IMR-90 (cell line): ENCODE results near the gene ITGB5. TPM values are rescaled to one million over a fixed set of nuclear protein-coding genes. Genes with fewer than 3 reads are reported as not detected.

ENCODE experiments used
- ATAC-seq: fragments of 200-7000 bp; cut with Tn5 transposase; 2 replicates; pipeline ENCODE4 v1.9.1; 2020; ENCODE audit warnings: low read depth, mild to moderate bottlenecking, moderate library complexity
- BruUV-seq: library from RNA; stranded (reverse); fragments of 400-500 nt; replicated peaks from 2 replicates; lab custom pipeline; 2021; lab: Mats Ljungman, UMichigan
- CTCF ChIA-PET: fragments of 300-600 bp; formaldehyde crosslinking; extraction: SDS; loops from one replicate; lab custom pipeline; 2021; ENCODE audit warnings: antibody characterized with exemption; lab: Yijun Ruan, JAX
- POLR2A ChIA-PET: fragments of 300-600 bp; sonication (Branson Sonifier 250); formaldehyde crosslinking; loops from one replicate; lab custom pipeline; 2022; ENCODE audit warnings: antibody characterized with exemption; ENCODE audit not compliant: unreplicated experiment; lab: Charles Lee
- DNase-seq: peaks from one replicate; pipeline ENCODE4 v3.0.0; 2013
- H2AFZ ChIP-seq: replicated peaks from 2 replicates; pipeline ENCODE3; 2013; ENCODE audit warnings: low read length, mild to moderate bottlenecking; ENCODE audit not compliant: poor library complexity
- H2AK5ac ChIP-seq: 2 replicates; pipeline ENCODE4 v1.6.1; 2013; ENCODE audit warnings: low read depth, low read length, inconsistent platforms
- H2AK9ac ChIP-seq: replicated peaks from 2 replicates; pipeline ENCODE3; 2013; ENCODE audit warnings: mild to moderate bottlenecking, low read depth, low read length, moderate library complexity; ENCODE audit not compliant: poor library complexity
- H2BK120ac ChIP-seq: 2 replicates; pipeline ENCODE4 v1.6.1; 2013; ENCODE audit warnings: low read depth, low read length, inconsistent platforms
- H2BK15ac ChIP-seq: 3 replicates; pipeline ENCODE4 v1.6.1; 2013; ENCODE audit warnings: low read depth, low read length, inconsistent platforms
- H2BK20ac ChIP-seq: 2 replicates; pipeline ENCODE4 v1.6.1; 2013; ENCODE audit warnings: low read depth, mild to moderate bottlenecking, inconsistent platforms, low read length, moderate library complexity
- H2BK5ac ChIP-seq: 2 replicates; pipeline ENCODE4 v1.6.1; 2013; ENCODE audit warnings: mild to moderate bottlenecking, low read depth, low read length, inconsistent platforms; ENCODE audit not compliant: poor library complexity, severe bottlenecking
- H3K14ac ChIP-seq: replicated peaks from 2 replicates; pipeline ENCODE4 v1.6.1; 2013; ENCODE audit warnings: low read depth, low read length, inconsistent platforms
- H3K18ac ChIP-seq: 2 replicates; pipeline ENCODE4 v1.6.1; 2013; ENCODE audit warnings: low read depth, low read length, control low read depth
- H3K23ac ChIP-seq: 2 replicates; pipeline ENCODE4 v1.6.1; 2013; ENCODE audit warnings: low read depth, low read length, inconsistent platforms
- H3K27ac ChIP-seq: 2 replicates; pipeline ENCODE4 v1.5.1; 2013; ENCODE audit warnings: mild to moderate bottlenecking, control low read depth, low read length; ENCODE audit not compliant: insufficient read depth
- H3K27me3 ChIP-seq: 2 replicates; pipeline ENCODE4 v1.6.1; 2013; ENCODE audit warnings: low read length; ENCODE audit not compliant: control insufficient read depth, insufficient read depth
- H3K36me3 ChIP-seq: 2 replicates; pipeline ENCODE4 v1.6.1; 2013; ENCODE audit warnings: low read length, mixed read lengths; ENCODE audit not compliant: control insufficient read depth, insufficient read depth
- H3K4ac ChIP-seq: 2 replicates; pipeline ENCODE4 v1.6.1; 2013; ENCODE audit warnings: low read depth, low read length, inconsistent platforms
- H3K4me1 ChIP-seq: 2 replicates; pipeline ENCODE4 v1.6.1; 2013; ENCODE audit warnings: low read length, mixed read lengths; ENCODE audit not compliant: control insufficient read depth, insufficient read depth
- H3K4me2 ChIP-seq: 2 replicates; pipeline ENCODE4 v1.6.1; 2013; ENCODE audit warnings: low read depth, mild to moderate bottlenecking, control low read depth, low read length, moderate library complexity
- H3K4me3 ChIP-seq: 2 replicates; pipeline ENCODE4 v1.5.1; 2013; ENCODE audit warnings: low read depth, mild to moderate bottlenecking, control low read depth, low read length, moderate library complexity; ENCODE audit not compliant: insufficient read depth
- H3K56ac ChIP-seq: 2 replicates; pipeline ENCODE4 v1.6.1; 2013; ENCODE audit warnings: low read length, inconsistent platforms; ENCODE audit not compliant: insufficient read depth; ENCODE audit errors: extremely low read depth
- H3K79me1 ChIP-seq, 2 experiments: 2 replicates each; pipeline ENCODE4 v1.6.1; 2013; ENCODE audit warnings: low read length in 2 of 2, inconsistent platforms in 1 of 2, low read depth in 1 of 2
- H3K9ac ChIP-seq: 2 replicates; pipeline ENCODE4 v1.6.1; 2013; ENCODE audit warnings: low read depth, low read length, control low read depth
- H3K9me1 ChIP-seq: 2 replicates; pipeline ENCODE4 v1.6.1; 2013; ENCODE audit warnings: low read length, inconsistent platforms; ENCODE audit not compliant: insufficient read depth
- H3K9me3 ChIP-seq: 2 replicates; pipeline ENCODE4 v1.6.1; 2013; ENCODE audit warnings: low read length; ENCODE audit not compliant: control insufficient read depth, insufficient read depth
- H4K20me1 ChIP-seq: 2 replicates; pipeline ENCODE4 v1.6.1; 2013; ENCODE audit warnings: low read length, inconsistent platforms; ENCODE audit not compliant: insufficient read depth
- H4K5ac ChIP-seq: 2 replicates; pipeline ENCODE4 v1.6.1; 2013; ENCODE audit warnings: mild to moderate bottlenecking, low read depth, low read length, control low read depth
- H4K8ac ChIP-seq, 2 experiments: 2 replicates each; pipeline ENCODE4 v1.6.1; 2013; ENCODE audit warnings: low read depth in 2 of 2, low read length in 2 of 2, control low read depth in 1 of 2, inconsistent platforms in 1 of 2
- H4K91ac ChIP-seq: 2 replicates; pipeline ENCODE4 v1.6.1; 2013; ENCODE audit warnings: low read depth, low read length, inconsistent platforms; ENCODE audit not compliant: insufficient read depth
- RFX5 ChIP-seq: IDR thresholded peaks from 2 replicates; pipeline ENCODE4 v1.8.0; 2012; ENCODE audit warnings: low read depth, mild to moderate bottlenecking, low read length, moderate library complexity
- WGBS, 2 experiments: methylation state at CpG; one replicate each; pipeline versions ENCODE4 v1.1.5 to v1.1.7; 2013; ENCODE audit warnings: missing lambda C conversion rate in 2 of 2; ENCODE audit not compliant: insufficient read length in 1 of 2; ENCODE audit errors: extremely low coverage in 2 of 2; 5-methylcytosine and 5-hydroxymethylcytosine counted together
- dilution Hi-C: fragments of 300-500 bp; cut with HindIII; formaldehyde crosslinking; loops from one replicate; pipeline ENCODE4 v1.14.3; 2018; ENCODE audit warnings: low sequenced_read_pairs; ENCODE audit not compliant: unreplicated experiment
- in situ Hi-C: fragments of 300-500 bp; cut with MboI; formaldehyde crosslinking; loops from 3 replicates; pipeline ENCODE4 v1.14.3; 2019; ENCODE audit warnings: low sequenced_read_pairs, inconsistent platforms, mixed read lengths
- intact Hi-C: fragments of 100-400 bp; cut with micrococcal nuclease; formaldehyde crosslinking; loops from 2 replicates; pipeline ENCODE4 v1.10.0; 2022
- polyA plus RNA-seq, 3 experiments: library from polyadenylated mRNA; depleted of rRNA; stranded (reverse); fragments of >200 nt; gene quantifications; 2 replicates each; pipeline ENCODE4 v1.2.3, GENCODE V29; 2012; ENCODE audit warnings: low replicate concordance in 1 of 3
- total RNA-seq: library from RNA; depleted of rRNA; stranded (reverse); fragments of >200 nt; gene quantifications from 2 replicates; pipeline ENCODE4 v1.2.3, GENCODE V29; 2012

ITGB5 gene
- total and polyA plus RNA-seq, 2 of the 4 experiments (the other 2 are of a cell fraction), result 85.0 to 101 TPM

DNA sequence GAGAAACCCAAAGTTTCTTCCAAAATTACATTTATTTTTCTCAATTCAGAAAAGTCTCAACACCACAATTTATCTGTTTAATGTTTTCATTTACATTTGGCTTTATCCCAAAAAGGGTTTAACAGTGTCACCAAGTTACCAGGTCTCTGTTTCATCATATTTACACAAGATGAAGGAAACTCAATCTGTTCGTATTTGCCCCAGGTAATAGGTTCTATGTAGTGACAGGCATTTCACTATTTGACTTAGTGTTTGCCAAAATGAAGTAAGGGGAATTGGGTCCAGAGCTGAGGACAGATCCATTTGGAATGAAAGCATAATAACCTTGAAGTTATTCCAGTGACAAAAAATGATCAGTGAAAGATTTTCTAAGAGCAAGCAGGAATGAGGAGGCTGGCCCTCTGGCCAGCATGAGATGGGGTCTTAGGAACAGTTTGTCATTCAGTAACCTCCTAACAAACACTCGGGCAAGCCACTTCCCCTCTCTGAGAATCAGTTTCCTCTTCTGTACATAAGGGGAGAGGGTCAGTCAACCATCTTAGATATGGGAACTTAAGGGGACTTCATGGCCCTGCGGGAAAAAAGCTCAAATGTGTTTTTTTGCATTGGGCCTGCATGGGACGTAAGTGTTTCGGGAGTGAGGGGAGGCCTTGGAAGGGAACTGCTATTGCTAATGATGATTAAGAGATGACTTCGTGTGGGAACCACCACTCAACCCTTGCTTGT, 125.1 kb downstream of the ITGB5 start:
- Histone ChIP-seq H2BK20ac (no peak overlapping the region), H4K20me1 (0 out of 2 replicates have a peak, but pooled peaks cover 4% of the 10 kb centered on the region), H4K8ac (no peak overlapping the region), H3K4me2 (no peak overlapping the region), H3K9ac (no peak overlapping the region), H3K23ac (no peak overlapping the region), H3K27ac (no peak overlapping the region), H2BK5ac (no peak overlapping the region), H3K36me3 (peaks cover 38% of the 10 kb centered on the region), H4K91ac (no peak overlapping the region), H2AK9ac (no peak overlapping the region), H3K18ac (no peak overlapping the region), H3K79me1 (no peaks in the 10 kb centered on the region; a peak in 1 of 4 replicates), H2BK15ac (no peak overlapping the region), H3K4ac (no peak overlapping the region), H3K9me3 (no peaks in the 10 kb centered on the region), H3K4me1 (peaks cover 7% of the 10 kb centered on the region), H3K56ac (no peak overlapping the region), H4K5ac (no peak overlapping the region), H2BK120ac (no peak overlapping the region), H3K27me3 (no peaks in the 10 kb centered on the region), H3K4me3 (no peak overlapping the region), H3K9me1 (0 out of 2 replicates have a peak, but pooled peaks cover 2% of the 10 kb centered on the region), H2AK5ac (no peak overlapping the region), H3K14ac (no peak overlapping the region), H2AFZ (no peak overlapping the region)
- ChIA-PET CTCF (interaction anchor here (0.8 to 1.8 kb wide), 5 partner anchors 12 to 139 kb away, joined by 3 to 6 read pairs (median 5); no protein-coding TSS in a partner anchor), POLR2A (no interaction called here)
- no CpG with 5 or more reads among the region's 6 CpGs for WGBS, 2 experiments
- in situ Hi-C loops, result loop anchor here (5.0 to 10.0 kb wide), 2 partner anchors 140 to 673 kb away; no protein-coding TSS in a partner anchor
- TF ChIP-seq RFX5, result no peak
- dilution Hi-C loops, result loop anchor here (25.0 kb wide), 1 partner anchor 125 kb away; the partner anchor contains the start of gene ITGB5
- no peak for ATAC-seq
- no TSS peak for BruUV-seq
- intact Hi-C loops, result loop anchor here (1.0 to 5.0 kb wide), 6 partner anchors 125 to 825 kb away; partner anchors contain the start of gene ITGB5
- DNase-seq, result no peak
